ENCODE results near the gene ZDHHC15. TPM values are rescaled to one million over a fixed set of nuclear protein-coding genes. Genes with fewer than 3 reads are reported as not detected.
A peak's percentile ranks its signal among the peaks of the same experiment; 100 is the strongest.
"Not testable (repeated sequence)": the region's sequence is repeated elsewhere in the genome, so short reads cannot be mapped to it uniquely, and the experiment has no call there.

Gene ZDHHC15, protein sequence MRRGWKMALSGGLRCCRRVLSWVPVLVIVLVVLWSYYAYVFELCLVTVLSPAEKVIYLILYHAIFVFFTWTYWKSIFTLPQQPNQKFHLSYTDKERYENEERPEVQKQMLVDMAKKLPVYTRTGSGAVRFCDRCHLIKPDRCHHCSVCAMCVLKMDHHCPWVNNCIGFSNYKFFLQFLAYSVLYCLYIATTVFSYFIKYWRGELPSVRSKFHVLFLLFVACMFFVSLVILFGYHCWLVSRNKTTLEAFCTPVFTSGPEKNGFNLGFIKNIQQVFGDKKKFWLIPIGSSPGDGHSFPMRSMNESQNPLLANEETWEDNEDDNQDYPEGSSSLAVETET
- 1 to 10 TPM in 5 of 6 donors, under 1 TPM in 1; 0.11 to 2.1 (median 1.8) TPM for total RNA-seq

DNA sequence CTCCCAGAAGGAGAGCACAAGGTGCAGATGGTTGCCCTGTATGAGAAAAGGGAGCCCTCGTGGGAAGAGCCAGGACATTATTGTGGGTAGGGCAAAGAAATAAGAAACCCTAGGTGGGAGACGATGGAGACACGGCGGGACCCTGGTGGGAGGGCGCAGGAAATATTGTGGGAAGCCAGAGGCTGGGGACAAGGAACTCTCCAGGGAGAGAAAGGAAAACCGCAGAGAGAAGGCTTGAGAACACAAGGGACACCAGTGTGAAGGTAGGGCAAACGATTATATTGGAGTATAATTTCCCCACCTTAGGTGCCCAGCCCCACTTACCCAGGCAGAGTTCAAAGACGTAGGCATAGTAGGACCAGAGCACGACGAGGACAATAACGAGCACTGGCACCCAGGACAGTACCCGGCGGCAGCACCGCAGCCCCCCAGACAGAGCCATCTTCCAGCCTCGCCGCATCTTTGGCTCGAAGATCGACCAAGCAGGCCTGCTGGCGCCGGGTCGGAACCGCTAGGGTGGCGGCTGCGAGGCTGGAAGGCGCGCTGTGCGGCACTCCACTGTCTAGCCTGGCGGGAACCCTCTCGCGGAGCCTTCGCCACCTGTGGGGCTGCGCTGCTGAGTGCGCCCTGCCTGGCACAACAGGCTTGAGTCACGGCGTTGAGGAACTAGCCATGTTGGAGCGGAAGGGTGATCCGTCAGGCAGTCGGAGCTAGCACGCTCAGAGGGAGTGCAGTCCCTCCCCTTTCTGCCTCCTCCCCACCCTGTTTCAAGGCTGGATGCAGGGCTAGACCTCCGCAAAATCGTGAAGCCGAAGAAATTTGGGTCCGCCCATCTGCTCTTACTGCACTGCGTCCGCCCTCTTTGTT is at the start of gene ZDHHC15:
TSS of gene ZDHHC15 (minus strand) at position 473 of the 867 bp plus-strand sequence. CDS start at position 460, 13 bp downstream.
- TF ChIP-seq POLR2A (IDR thresholded peaks at IDR 0.05) (peak in 2 of 4 donors; percentile 26 to 28), POLR2AphosphoS5 (IDR thresholded peaks at IDR 0.05) (peak in 1 of 2 donors; percentile 4), EP300 (IDR thresholded peaks at IDR 0.05) (no peak)
- TF ChIP-seq, protein P1, sequence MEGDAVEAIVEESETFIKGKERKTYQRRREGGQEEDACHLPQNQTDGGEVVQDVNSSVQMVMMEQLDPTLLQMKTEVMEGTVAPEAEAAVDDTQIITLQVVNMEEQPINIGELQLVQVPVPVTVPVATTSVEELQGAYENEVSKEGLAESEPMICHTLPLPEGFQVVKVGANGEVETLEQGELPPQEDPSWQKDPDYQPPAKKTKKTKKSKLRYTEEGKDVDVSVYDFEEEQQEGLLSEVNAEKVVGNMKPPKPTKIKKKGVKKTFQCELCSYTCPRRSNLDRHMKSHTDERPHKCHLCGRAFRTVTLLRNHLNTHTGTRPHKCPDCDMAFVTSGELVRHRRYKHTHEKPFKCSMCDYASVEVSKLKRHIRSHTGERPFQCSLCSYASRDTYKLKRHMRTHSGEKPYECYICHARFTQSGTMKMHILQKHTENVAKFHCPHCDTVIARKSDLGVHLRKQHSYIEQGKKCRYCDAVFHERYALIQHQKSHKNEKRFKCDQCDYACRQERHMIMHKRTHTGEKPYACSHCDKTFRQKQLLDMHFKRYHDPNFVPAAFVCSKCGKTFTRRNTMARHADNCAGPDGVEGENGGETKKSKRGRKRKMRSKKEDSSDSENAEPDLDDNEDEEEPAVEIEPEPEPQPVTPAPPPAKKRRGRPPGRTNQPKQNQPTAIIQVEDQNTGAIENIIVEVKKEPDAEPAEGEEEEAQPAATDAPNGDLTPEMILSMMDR (IDR thresholded peaks at IDR 0.05), result peak in 1 of 6 experiments; percentile 42
- Histone ChIP-seq H3K27me3 (no peaks in the 10 kb centered on the region), H3K4me1 (no peaks in the 10 kb centered on the region), H3K36me3 (no peaks in the 10 kb centered on the region), H3K9me3 (no peaks in the 10 kb centered on the region), H3K4me3 (peak within 1 kb of the TSS; percentile 19 to 58 (median 45)), H3K27ac (peak within 1 kb of the TSS; percentile 37 to 79 (median 60))
- DNase-seq (peak; percentile 57 to 88), ATAC-seq (ENCODE audit: low FRiP score in 2 of 2) (peak; percentile 92 to 95)
- 1 to 51% methylated on average over 18 to 29 of the region's 45 CpGs for WGBS, 2 donors

DNA sequence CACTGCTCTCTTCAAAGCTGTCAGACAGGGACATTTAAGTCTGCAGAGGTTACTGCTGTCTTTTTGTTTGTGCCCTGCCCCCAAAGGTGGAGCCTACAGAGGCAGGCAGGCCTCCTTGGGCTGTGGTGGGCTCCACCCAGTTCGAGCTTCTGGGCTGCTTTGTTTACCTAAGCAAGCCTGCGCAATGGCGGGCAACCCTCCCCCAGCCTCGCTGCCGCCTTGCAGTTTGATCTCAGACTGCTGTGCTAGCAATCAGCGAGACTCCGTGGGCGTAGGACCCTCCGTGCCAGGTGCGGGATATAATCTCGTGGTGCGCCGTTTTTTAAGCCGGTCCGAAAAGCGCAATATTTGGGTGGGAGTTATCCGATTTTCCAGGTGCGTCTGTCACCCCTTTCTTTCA is 37.7 kb upstream of the ZDHHC15 start:
- H3K4me3 ChIP-seq; H3K27ac ChIP-seq; H3K36me3 ChIP-seq; ATAC-seq (ENCODE audit: low FRiP score in 2 of 2); H3K9me3 ChIP-seq; H3K4me1 ChIP-seq; H3K27me3 ChIP-seq: not testable (repeated sequence)
- WGBS, 2 donors, result 92 to 100% methylated on average over 8 to 18 of the region's 18 CpGs
- peak in 1 of 2 donors; percentile 22 for DNase-seq

DNA sequence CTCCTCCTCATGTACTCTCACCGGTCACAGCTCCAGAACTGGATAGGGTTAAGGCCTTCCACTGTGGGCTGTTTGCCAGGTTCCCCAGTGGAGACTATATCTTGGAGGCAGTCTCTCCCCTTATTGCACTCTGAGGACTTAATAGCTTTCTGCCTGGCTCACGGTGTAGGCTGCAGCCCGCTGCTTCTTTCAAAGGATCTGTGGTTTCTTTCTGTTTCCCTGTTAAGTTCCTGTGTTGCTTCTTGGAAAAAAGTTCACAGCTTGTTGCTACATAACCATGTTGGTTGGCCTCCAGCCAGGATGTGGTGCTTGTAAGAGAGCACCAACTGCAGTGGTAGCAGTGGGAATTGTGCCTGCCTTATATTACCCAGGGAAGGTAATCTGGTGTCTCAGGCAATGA is 24.9 kb upstream of the ZDHHC15 start:
- Histone ChIP-seq H3K4me3 (no peak overlapping the region), H3K36me3 (no peaks in the 10 kb centered on the region), H3K27me3 (no peaks in the 10 kb centered on the region), H3K4me1 (peaks cover 0 to 7% (median 0%) of the 10 kb centered on the region in 4 donors), H3K9me3 (peaks cover 0 to 3% (median 0%) of the 10 kb centered on the region in 4 donors), H3K27ac (peak overlapping the region in 1 of 4 donors; percentile 15)
- ATAC-seq (ENCODE audit: low FRiP score in 2 of 2) (peak in 1 of 2 donors; percentile 37), DNase-seq (peak in 1 of 2 donors; percentile 81)
- no peak for TF ChIP-seq POLR2A (IDR thresholded peaks at IDR 0.05)
- TF ChIP-seq EP300 (IDR thresholded peaks at IDR 0.05), result no peak
- TF ChIP-seq, protein P1 (IDR thresholded peaks at IDR 0.05), result no peak
- TF ChIP-seq POLR2AphosphoS5 (IDR thresholded peaks at IDR 0.05), result no peak
- 34 to 40% methylated on average over 1 to 3 of the region's 3 CpGs for WGBS, 2 donors

DNA sequence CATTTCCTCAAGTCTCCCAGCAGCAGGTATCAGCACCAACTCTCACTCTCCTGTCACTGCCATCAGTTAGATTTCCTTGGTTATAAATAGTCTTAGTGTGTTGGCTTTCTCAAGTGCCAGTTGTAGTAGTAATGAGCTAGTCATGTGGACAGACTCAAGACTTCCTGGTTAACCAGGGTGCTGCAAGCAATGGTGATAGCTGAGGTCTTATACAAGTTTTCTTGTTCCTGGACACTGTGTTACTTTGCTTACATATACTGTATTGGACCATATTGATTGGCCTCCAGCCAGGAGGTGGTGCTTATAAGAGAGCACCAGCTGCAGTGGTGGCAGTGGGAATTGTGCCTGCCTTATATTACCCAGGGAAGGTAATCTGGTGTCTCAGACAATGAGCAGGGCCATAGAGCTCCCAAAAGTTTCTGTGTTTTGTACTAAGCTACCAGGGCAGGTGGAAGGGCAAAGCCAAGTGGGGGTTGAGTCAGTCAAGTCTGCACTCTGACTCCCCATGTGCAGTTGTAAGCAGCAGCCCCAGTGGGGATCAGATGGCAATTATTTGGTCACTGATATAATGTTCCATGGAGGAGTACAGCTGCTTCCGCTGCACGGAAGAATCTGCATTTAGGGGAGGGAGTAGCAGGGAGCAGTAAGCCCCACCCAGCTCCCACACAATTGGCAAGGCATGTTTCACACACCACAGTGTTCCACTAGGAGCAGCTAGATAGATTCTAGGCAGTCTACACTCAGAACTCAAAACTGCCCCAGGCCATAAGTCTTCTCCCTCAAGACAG is 24.1 kb upstream of the ZDHHC15 start:
- peaks cover 0 to 7% (median 0%) of the 10 kb centered on the region in 4 donors for H3K4me1 ChIP-seq
- peak overlapping the region in 1 of 4 donors; percentile 15 for H3K27ac ChIP-seq
- H3K27me3 ChIP-seq, result no peaks in the 10 kb centered on the region
- DNase-seq, result no peak
- WGBS, 2 donors, result 58% methylated on average over 2 of the region's 2 CpGs; no CpG with 5 or more reads in 1 of the 2 donors
- H3K4me3 ChIP-seq, result no peak overlapping the region
- no peaks in the 10 kb centered on the region for H3K36me3 ChIP-seq
- TF ChIP-seq EP300 (IDR thresholded peaks at IDR 0.05) (no peak), POLR2AphosphoS5 (IDR thresholded peaks at IDR 0.05) (no peak), POLR2A (IDR thresholded peaks at IDR 0.05) (no peak)
- TF ChIP-seq, protein P1 (IDR thresholded peaks at IDR 0.05), result no peak
- peak in 1 of 2 donors; percentile 64 for ATAC-seq (ENCODE audit: low FRiP score in 2 of 2)
- H3K9me3 ChIP-seq, result peaks cover 0 to 3% (median 0%) of the 10 kb centered on the region in 4 donors
